ENCODE data around the gene CYTH3. TPM values are rescaled to one million over a fixed set of nuclear protein-coding genes. Genes with fewer than 3 reads are reported as not detected.

CYTH3 gene
- total and polyA plus RNA-seq, 2 donors (not counting 3 experiments of a cell fraction or from before 2014, with no cell fraction given) = 8.6 to 11.2 TPM

GRCh38 chr7:6286486-6286885 is 14.1 kb upstream of the CYTH3 start:
- no peak overlapping the region for H3K27ac ChIP-seq (ENCODE audit: insufficient read depth, low read depth, low read length)
- no peak for DNase-seq (ENCODE audit: low read depth, low spot score)
- POLR2A ChIA-PET = no interaction called here

More at GRCh38 chr7:6286486-6286885, 14.1 kb upstream of the CYTH3 start:
- Histone ChIP-seq H3K9ac (replicated peaks; ENCODE audit: extremely low read depth, insufficient read depth, low read length) (no peak overlapping the region), H3K27me3 (ENCODE audit: control insufficient read depth in 2 of 2, insufficient read depth in 2 of 2, low read length in 2 of 2) (no peaks in the 10 kb centered on the region), H2AFZ (ENCODE audit: low read depth, low read length) (no peak overlapping the region), H3K4me1 (ENCODE audit: control insufficient read depth, extremely low read depth, insufficient read depth, low read length) (peaks cover 9% of the 10 kb centered on the region), H3K9me1 (replicated peaks; ENCODE audit: control insufficient read depth, extremely low read depth, insufficient read depth, low read length) (no peaks in the 10 kb centered on the region), H3K4me2 (ENCODE audit: insufficient read depth, low read length) (no peak overlapping the region), H3K79me2 (ENCODE audit: control insufficient read depth, insufficient read depth, low read length) (no peaks in the 10 kb centered on the region), H3K36me3 (ENCODE audit: control insufficient read depth in 2 of 2, extremely low read depth in 1 of 2, insufficient read depth in 2 of 2, low read length in 2 of 2) (no peaks in the 10 kb centered on the region), H3K9me3 (replicated peaks; ENCODE audit: control insufficient read depth, insufficient read depth, low read length) (no peaks in the 10 kb centered on the region), H3K4me3 (replicated peaks in 1 of 3; ENCODE audit: insufficient read depth in 1 of 3, low read depth in 1 of 3, low read length in 3 of 3) (no peak overlapping the region), H4K20me1 (replicated peaks; ENCODE audit: control insufficient read depth, extremely low read depth, insufficient read depth, low read length) (no peaks in the 10 kb centered on the region)
- CTCF ChIA-PET = interaction anchor here (1.4 to 1.9 kb wide), 2 partner anchors 16 to 126 kb away, joined by 5 to 6 read pairs; no protein-coding TSS in a partner anchor
- BruUV-seq (replicated peaks) = no TSS peak
- intact Hi-C loops (cut with micrococcal nuclease) = no loop called here
- FAIRE-seq = no peak
- dilution Hi-C loops (cut with MboI; ENCODE audit: extremely low pct_ligation_motif_present, low sequenced_read_pairs) = no loop called here
- TF ChIP-seq MYC (IDR thresholded peaks at IDR 0.05; ENCODE audit: low read depth, low read length) = no peak
- no peak for TF ChIP-seq POLR2A (IDR thresholded peaks at IDR 0.05; ENCODE audit: low read depth, low read length)
- TF ChIP-seq FOS (IDR thresholded peaks at IDR 0.05; ENCODE audit: borderline replicate concordance, insufficient read depth, low read length) = no peak
- TF ChIP-seq POLR2AphosphoS5 (IDR thresholded peaks at IDR 0.05; ENCODE audit: insufficient read depth, low read depth, low read length) = no peak
- no peak for TF ChIP-seq JUN (IDR thresholded peaks at IDR 0.05; ENCODE audit: borderline replicate concordance, insufficient read depth, insufficient read length, low read depth)
- no peak for TF ChIP-seq GATA2 (IDR thresholded peaks at IDR 0.05; ENCODE audit: insufficient read depth, insufficient read length, low read depth, low read length)
- no peak for TF ChIP-seq CTCF (IDR thresholded peaks at IDR 0.05; ENCODE audit: extremely low read depth in 1 of 2, insufficient read depth in 1 of 2, low read depth in 1 of 2, low read length in 2 of 2)
- no peak for TF ChIP-seq EZH2 (IDR thresholded peaks at IDR 0.05; ENCODE audit: borderline replicate concordance, low read depth, low read length, severe bottlenecking)
- no peak for TF ChIP-seq MAX (IDR thresholded peaks at IDR 0.05; ENCODE audit: insufficient read depth, insufficient read length)

Measured in endothelial cell of umbilical vein (primary cell).